ENCODE results near the gene MAP2K6.

MAP2K6 gene

GRCh38 chr17:69451416-69452394 lies 37.2 kb downstream of the MAP2K6 start:
- no peak for DNase-seq (ENCODE audit: low read depth)
- TF ChIP-seq, protein P1, sequence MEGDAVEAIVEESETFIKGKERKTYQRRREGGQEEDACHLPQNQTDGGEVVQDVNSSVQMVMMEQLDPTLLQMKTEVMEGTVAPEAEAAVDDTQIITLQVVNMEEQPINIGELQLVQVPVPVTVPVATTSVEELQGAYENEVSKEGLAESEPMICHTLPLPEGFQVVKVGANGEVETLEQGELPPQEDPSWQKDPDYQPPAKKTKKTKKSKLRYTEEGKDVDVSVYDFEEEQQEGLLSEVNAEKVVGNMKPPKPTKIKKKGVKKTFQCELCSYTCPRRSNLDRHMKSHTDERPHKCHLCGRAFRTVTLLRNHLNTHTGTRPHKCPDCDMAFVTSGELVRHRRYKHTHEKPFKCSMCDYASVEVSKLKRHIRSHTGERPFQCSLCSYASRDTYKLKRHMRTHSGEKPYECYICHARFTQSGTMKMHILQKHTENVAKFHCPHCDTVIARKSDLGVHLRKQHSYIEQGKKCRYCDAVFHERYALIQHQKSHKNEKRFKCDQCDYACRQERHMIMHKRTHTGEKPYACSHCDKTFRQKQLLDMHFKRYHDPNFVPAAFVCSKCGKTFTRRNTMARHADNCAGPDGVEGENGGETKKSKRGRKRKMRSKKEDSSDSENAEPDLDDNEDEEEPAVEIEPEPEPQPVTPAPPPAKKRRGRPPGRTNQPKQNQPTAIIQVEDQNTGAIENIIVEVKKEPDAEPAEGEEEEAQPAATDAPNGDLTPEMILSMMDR (conservative IDR thresholded peaks at IDR 0.05; ENCODE audit: low read depth, low read length): no peak
- H3K4me3 ChIP-seq (ENCODE audit: low read depth, low read length): no peak overlapping the region

GRCh38 chr17:69452664-69453260 lies 38.3 kb downstream of the MAP2K6 start:
- no peak for DNase-seq (ENCODE audit: low read depth)
- H3K4me3 ChIP-seq (ENCODE audit: low read depth, low read length): no peak overlapping the region
- TF ChIP-seq, protein P1 (conservative IDR thresholded peaks at IDR 0.05; ENCODE audit: low read depth, low read length): no peak

GRCh38 chr17:69454051-69454450 lies 39.6 kb downstream of the MAP2K6 start:
- TF ChIP-seq, protein P1 (conservative IDR thresholded peaks at IDR 0.05; ENCODE audit: low read depth, low read length): no peak

DNA sequence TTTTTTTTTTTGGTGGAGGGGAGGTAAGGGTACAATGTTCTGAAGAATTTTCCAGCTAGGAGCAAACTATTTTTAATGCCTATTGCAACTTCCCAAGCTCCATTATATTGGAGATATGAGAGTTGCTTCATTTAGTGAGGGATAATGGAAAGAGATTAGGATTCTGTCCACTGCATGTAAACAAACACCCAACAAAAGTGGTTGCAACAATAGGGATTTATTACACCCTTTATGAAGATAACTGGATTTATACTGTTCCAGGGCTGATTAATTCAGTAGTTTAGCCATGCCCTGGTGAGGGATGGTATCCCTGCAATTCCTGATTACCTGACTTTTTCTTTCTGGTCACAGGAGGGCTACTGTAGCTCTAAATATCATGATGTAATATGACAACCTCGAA lies 40.5 kb downstream of the MAP2K6 start:
- no peak for DNase-seq (ENCODE audit: low read depth)
- H3K4me3 ChIP-seq (ENCODE audit: low read depth, low read length): no peak overlapping the region
- TF ChIP-seq, protein P1 (conservative IDR thresholded peaks at IDR 0.05; ENCODE audit: low read depth, low read length): no peak

More at GRCh38 chr17:69454051-69454450, 39.6 kb downstream of the MAP2K6 start:
- DNase-seq (ENCODE audit: low read depth): no peak
- H3K4me3 ChIP-seq (ENCODE audit: low read depth, low read length): no peak overlapping the region

- no peak overlapping the region for H3K4me3 ChIP-seq (ENCODE audit: low read depth, low read length)
- TF ChIP-seq, protein P1 (conservative IDR thresholded peaks at IDR 0.05; ENCODE audit: low read depth, low read length): no peak
- no peak for DNase-seq (ENCODE audit: low read depth)
These were observed 43.1 kb downstream of the MAP2K6 start for GRCh38 chr17:69457603-69458002.

DNA sequence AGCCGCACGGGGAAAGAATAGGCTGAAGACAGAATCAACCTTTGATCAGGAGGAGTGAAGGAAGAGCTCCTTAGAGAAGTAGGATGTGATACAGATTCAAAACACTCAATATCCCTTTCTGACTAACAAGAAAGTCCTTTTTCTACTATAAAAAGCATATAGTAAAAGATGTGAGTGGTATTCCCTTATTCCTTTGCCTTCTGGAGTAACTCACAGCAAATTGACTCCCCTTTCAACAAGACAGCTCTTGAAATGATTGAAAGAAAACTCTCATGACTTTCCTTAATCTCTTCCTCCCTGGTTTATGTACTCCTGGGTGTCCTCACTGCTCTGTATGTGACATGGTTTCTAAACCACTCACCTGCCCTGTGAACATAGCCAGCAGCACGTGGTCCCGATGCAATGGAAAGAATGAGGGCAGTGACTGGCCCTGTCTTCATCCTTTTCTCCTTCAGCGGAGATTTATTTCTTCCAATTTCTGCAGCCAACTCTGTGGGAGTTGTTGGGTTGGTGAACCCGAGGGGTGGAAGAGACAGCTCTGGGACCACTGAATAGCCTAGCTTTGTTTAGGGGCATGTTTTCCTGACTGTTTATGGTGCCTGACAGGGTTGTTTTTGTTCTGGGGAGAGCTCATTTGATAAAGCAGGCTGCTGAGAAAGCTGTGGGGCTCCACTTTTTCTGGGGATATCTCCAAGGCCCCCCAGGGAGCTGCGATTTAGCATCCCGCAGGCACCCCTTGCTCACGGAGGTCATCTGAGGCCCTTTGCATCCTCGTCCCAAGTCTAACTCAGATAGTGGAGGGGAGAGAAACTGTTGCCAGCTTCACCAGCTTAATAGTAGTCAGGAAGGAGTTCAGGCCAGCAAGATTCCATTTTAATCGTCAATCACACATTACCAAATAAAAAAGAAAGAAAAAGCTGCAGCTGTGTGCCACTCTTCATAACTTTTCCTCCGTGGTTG lies 46.7 kb downstream of the MAP2K6 start:
- no peak overlapping the region for H3K4me3 ChIP-seq (ENCODE audit: low read depth, low read length)
- TF ChIP-seq, protein P1 (conservative IDR thresholded peaks at IDR 0.05; ENCODE audit: low read depth, low read length): no peak
- peak; percentile 42 for DNase-seq (ENCODE audit: low read depth)

All from choroid plexus epithelial cell (primary cell).